GM12872 (cell line): ENCODE data around the gene SLC9A9.

ENCODE experiments used
- CTCF ChIP-seq: IDR thresholded peaks from 3 replicates; pipeline ENCODE4 v1.5.1; 2011; ENCODE audit warnings: low read depth, mild to moderate bottlenecking, low read length, moderate library complexity; ENCODE audit not compliant: insufficient read depth

Gene SLC9A9

GRCh38 chr3:143497382-143497781 is 350.9 kb downstream of the SLC9A9 start:
- TF ChIP-seq CTCF = no peak

- no peak for TF ChIP-seq CTCF
Observed at GRCh38 chr3:143496191-143496590, 352.1 kb downstream of the SLC9A9 start.

- TF ChIP-seq CTCF = no peak
Observed at GRCh38 chr3:143495527-143495926, 352.7 kb downstream of the SLC9A9 start.

- no peak for TF ChIP-seq CTCF
Observed at GRCh38 chr3:143486611-143487010, 361.7 kb downstream of the SLC9A9 start.

GRCh38 chr3:143484846-143485512 is 363.3 kb downstream of the SLC9A9 start:
- no peak for TF ChIP-seq CTCF

- no peak for TF ChIP-seq CTCF
Observed at GRCh38 chr3:143483214-143483613, 365.1 kb downstream of the SLC9A9 start.

- TF ChIP-seq CTCF = no peak
Observed at GRCh38 chr3:143482106-143483088, 365.9 kb downstream of the SLC9A9 start.
